H1 (cell line): ENCODE measurements around the gene LCN9. TPM values are rescaled to one million over a fixed set of nuclear protein-coding genes. Genes with fewer than 3 reads are reported as not detected.

Experiments used
- ASH2L ChIP-seq: fragments of 200-600, 300-600 bp; sonication (generic); IDR thresholded peaks from one replicate; pipeline ENCODE4 v1.7.1; 2017; ENCODE audit warnings: low read length
- BCL11A ChIP-seq, 2 experiments: IDR thresholded peaks; one replicate each; pipeline ENCODE4 v1.6.1; 2011; ENCODE audit warnings: low read depth in 2 of 2, low read length in 2 of 2, mild to moderate bottlenecking in 2 of 2
- CBX8 ChIP-seq: fragments of 300-800, 300-1000 bp; sonication (generic); IDR thresholded peaks from 2 replicates; pipeline ENCODE4 v1.7.1; 2016; ENCODE audit warnings: low read depth, low read length, borderline replicate concordance
- FOSL1 ChIP-seq: IDR thresholded peaks from 2 replicates; pipeline ENCODE4 v1.6.1; 2011; ENCODE audit warnings: mild to moderate bottlenecking, low read depth, low read length, moderate library complexity; ENCODE audit not compliant: insufficient read depth
- KDM5A ChIP-seq: fragments of 200-600 bp; IDR thresholded peaks from 2 replicates; pipeline ENCODE4 v1.7.1; 2012; ENCODE audit warnings: mild to moderate bottlenecking, low read length, inconsistent platforms, mixed read lengths
- POLR2AphosphoS5 ChIP-seq: IDR thresholded peaks from 2 replicates; pipeline ENCODE4 v1.6.1; 2011; ENCODE audit warnings: low read depth, low read length
- RXRA ChIP-seq: IDR thresholded peaks from 2 replicates; pipeline ENCODE4 v1.6.1; 2011; ENCODE audit warnings: low read depth, mild to moderate bottlenecking, low read length, moderate library complexity; ENCODE audit not compliant: insufficient read depth
- SIRT6 ChIP-seq: IDR thresholded peaks from one replicate; pipeline ENCODE4 v1.7.1; 2012; ENCODE audit warnings: low read length, inconsistent platforms
- SIX5 ChIP-seq: IDR thresholded peaks from 2 replicates; pipeline ENCODE4 v1.6.1; 2011; ENCODE audit warnings: mild to moderate bottlenecking, low read depth, low read length
- polyA plus RNA-seq, 7 experiments: library from polyadenylated mRNA; depleted of rRNA in 3 of 7; stranded (reverse) in 5 of 7; unstranded in 2 of 7; fragments of >200 nt in 5 of 7; fragments of 200-250 nt in 2 of 7; gene quantifications; 1 replicate in 5 of 7; 2 replicates in 1 of 7; 4 replicates in 1 of 7; pipeline versions ENCODE4 v1.2.1 to v1.2.3, GENCODE V29; 2011 to 2013; ENCODE audit warnings: missing spikeins in 2 of 7, mixed read lengths in 2 of 7
- total RNA-seq: library from RNA; stranded (reverse); fragmentation: NEBNext Ultra II Directional; extraction: Animal tissue kit (Norgen Biotek cat#: 25700); gene quantifications from 2 replicates; pipeline ENCODE4 v1.2.1, GENCODE V29; 2021
- TF ChIP-seq, protein P1 (sequence below): IDR thresholded peaks from 2 replicates; pipeline ENCODE4 v1.6.1; 2011; ENCODE audit warnings: low read depth, mild to moderate bottlenecking, low read length; ENCODE audit not compliant: insufficient read depth

LCN9 gene
- total and polyA plus RNA-seq, 2 of the 8 experiments (the other 6 are each of a cell fraction or from before 2014, with no cell fraction given) = 2.3 to 3.1 TPM

DNA sequence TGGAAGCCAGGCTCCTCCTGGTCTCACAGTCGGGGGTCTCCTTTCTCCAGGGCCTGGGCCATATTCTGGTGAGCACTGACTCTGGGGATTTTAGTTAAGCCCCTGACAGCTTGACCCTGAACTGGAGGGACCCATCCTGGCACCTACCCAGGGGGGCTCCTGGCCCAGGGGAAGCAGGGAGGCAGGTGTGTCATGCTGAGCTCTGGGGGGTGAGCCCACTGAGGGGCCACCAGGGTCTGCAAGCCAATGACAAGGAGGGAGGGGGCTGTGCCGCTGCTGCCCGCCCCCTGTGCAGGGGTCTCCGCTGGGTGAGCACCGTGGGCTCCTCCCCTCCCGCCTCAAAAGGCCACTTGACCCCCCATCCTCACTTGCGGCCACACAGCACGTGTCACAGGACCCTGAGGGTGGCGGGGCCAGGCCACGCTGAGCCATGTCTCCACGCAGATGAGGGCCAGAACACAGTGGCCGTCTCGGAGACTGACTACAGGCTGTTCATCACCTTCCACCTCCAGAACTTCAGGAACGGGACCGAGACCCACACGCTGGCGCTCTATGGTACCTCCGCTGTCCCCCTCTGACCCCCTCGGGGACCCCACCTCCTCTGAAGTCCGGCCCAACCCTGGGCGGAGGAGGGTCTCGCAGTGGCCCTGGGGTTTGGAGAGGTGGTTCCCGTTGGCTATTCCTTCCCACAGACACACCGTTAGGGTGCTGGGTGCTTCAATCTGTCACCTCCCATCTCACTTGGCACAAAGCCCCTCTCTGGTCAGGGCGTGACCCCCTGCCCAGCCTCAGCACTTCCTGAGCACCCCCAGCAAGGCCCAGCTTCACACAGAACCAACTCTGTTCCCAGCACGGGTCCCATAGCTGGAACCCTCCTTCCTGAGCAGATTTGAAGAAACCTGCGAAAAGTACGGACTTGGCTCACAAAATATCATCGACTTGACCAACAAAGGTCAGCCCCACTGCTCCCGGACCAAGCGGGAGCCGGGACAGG, 2.0 kb downstream of the LCN9 start (continued):
- TF ChIP-seq KDM5A (no peak), SIX5 (no peak), FOSL1 (no peak), CBX8 (no peak), BCL11A (IDR thresholded peaks at IDR 0.05; ENCODE audit: low read depth in 2 of 2, low read length in 2 of 2) (no peak), ASH2L (no peak), SIRT6 (no peak), POLR2AphosphoS5 (no peak), RXRA (no peak)
- TF ChIP-seq, protein P1, sequence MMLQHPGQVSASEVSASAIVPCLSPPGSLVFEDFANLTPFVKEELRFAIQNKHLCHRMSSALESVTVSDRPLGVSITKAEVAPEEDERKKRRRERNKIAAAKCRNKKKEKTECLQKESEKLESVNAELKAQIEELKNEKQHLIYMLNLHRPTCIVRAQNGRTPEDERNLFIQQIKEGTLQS = no peak
